A673 (cell line): ENCODE measurements around the gene PARP14. TPM values are rescaled to one million over a fixed set of nuclear protein-coding genes. Genes with fewer than 3 reads are reported as not detected.

Experiments used
- BruUV-seq: library from RNA; stranded (reverse); fragments of 400-500 nt; replicated peaks from 2 replicates; lab custom pipeline; 2021; lab: Mats Ljungman, UMichigan
- CTCF ChIA-PET: fragments of 300-600 bp; sonication (Branson Sonifier 250); formaldehyde crosslinking; loops from one replicate; lab custom pipeline; 2022; ENCODE audit warnings: antibody characterized with exemption; lab: Charles Lee
- POLR2A ChIA-PET: fragments of 300-600 bp; sonication (Branson Sonifier 250); formaldehyde crosslinking; loops from one replicate; lab custom pipeline; 2022; ENCODE audit warnings: antibody characterized with exemption; ENCODE audit not compliant: low non-redundant PET; lab: Charles Lee
- DNase-seq: peaks from one replicate; pipeline ENCODE4 v3.0.0-alpha.2; 2015; ENCODE audit warnings: low spot score
- H3K27ac ChIP-seq: fragments of 200-600 bp; sonication (generic); 2 replicates; pipeline ENCODE4 v1.5.1; 2016; ENCODE audit warnings: mixed run types, low read depth, mild to moderate bottlenecking, mixed read lengths, antibody characterized with exemption, low read length; ENCODE audit not compliant: poor library complexity, severe bottlenecking
- H3K27me3 ChIP-seq: fragments of 200-600 bp; sonication (generic); replicated peaks from 2 replicates; pipeline ENCODE4 v1.6.1; 2017; ENCODE audit warnings: mixed run types, low read depth, mild to moderate bottlenecking, mixed read lengths, antibody characterized with exemption, low read length; ENCODE audit not compliant: insufficient read depth, poor library complexity
- H3K36me3 ChIP-seq: fragments of 200-600 bp; sonication (generic); 2 replicates; pipeline ENCODE4 v1.6.1; 2016; ENCODE audit warnings: mixed run types, mild to moderate bottlenecking, mixed read lengths, antibody characterized with exemption, low read length; ENCODE audit not compliant: insufficient read depth, poor library complexity, severe bottlenecking
- H3K4me1 ChIP-seq: fragments of 200-600 bp; sonication (generic); 2 replicates; pipeline ENCODE4 v1.6.1; 2017; ENCODE audit warnings: mixed run types, mild to moderate bottlenecking, mixed read lengths, antibody characterized with exemption, low read length; ENCODE audit not compliant: insufficient read depth, poor library complexity, severe bottlenecking
- H3K4me3 ChIP-seq: fragments of 200-600 bp; sonication (generic); 2 replicates; pipeline ENCODE4 v1.5.1; 2016; ENCODE audit warnings: low read depth, mixed run types, mild to moderate bottlenecking, mixed read lengths, low read length; ENCODE audit not compliant: poor library complexity, severe bottlenecking
- H3K9me3 ChIP-seq: fragments of 200-600 bp; sonication (generic); 2 replicates; pipeline ENCODE4 v1.6.1; 2016; ENCODE audit warnings: mixed run types, low read depth, mild to moderate bottlenecking, mixed read lengths, antibody characterized with exemption, low read length; ENCODE audit not compliant: poor library complexity, severe bottlenecking
- CTCF ChIP-seq: fragments of 300-800, 200-600 bp; sonication (generic); conservative IDR thresholded peaks from 2 replicates; pipeline ENCODE4 v1.5.1; 2017; ENCODE audit warnings: low read depth, mild to moderate bottlenecking, antibody characterized with exemption, low read length, moderate library complexity, mixed read lengths
- EZH2 ChIP-seq: fragments of 200-600 bp; sonication (generic); IDR thresholded peaks from 2 replicates; pipeline ENCODE4 v1.6.1; 2017; ENCODE audit warnings: borderline replicate concordance, low read depth, mild to moderate bottlenecking, mixed read lengths, antibody characterized with exemption, low read length; ENCODE audit not compliant: poor library complexity, severe bottlenecking
- intact Hi-C: fragments of 100-400 bp; cut with micrococcal nuclease; formaldehyde crosslinking; loops from one replicate; pipeline ENCODE4 v1.10.0; 2022; ENCODE audit not compliant: unreplicated experiment
- total RNA-seq: library from RNA; stranded (reverse); gene quantifications from 2 replicates; pipeline ENCODE4 v1.2.3, GENCODE V29; 2021

PARP14 gene
- total RNA-seq, 1 experiment from 2014 or later, result 22.8 TPM

GRCh38 chr3:122671553-122671952 lies 9.1 kb upstream of the PARP14 start:
- Histone ChIP-seq H3K36me3 (no peaks in the 10 kb centered on the region), H3K9me3 (no peaks in the 10 kb centered on the region), H3K27me3 (no peaks in the 10 kb centered on the region), H3K4me1 (peaks cover 3% of the 10 kb centered on the region), H3K27ac (no peak overlapping the region), H3K4me3 (no peak overlapping the region)
- ChIA-PET CTCF (no interaction called here), POLR2A (no interaction called here)
- intact Hi-C loops, result no loop called here
- BruUV-seq, result no TSS peak
- DNase-seq, result no peak
- TF ChIP-seq EZH2 (no peak), CTCF (no peak)

DNA sequence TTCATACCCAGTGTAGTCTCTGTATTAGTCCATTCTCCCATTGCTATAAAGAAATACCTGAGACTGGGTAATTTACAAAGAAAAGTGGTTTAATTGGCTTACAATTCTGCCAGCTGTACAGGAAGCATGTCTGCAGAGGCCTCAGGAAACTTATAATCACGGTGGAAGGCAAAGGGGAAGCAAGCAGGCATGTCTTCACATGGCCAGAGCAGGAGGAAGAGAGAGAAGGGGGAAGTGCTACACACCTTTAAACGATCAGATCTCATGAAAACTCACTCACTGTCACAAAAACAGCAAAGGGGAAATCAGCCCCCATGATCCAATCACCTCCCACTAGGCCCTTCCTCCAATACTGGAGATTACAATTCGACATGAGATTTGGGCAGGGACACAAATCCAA lies 6.3 kb upstream of the PARP14 start:
- no peaks in the 10 kb centered on the region for H3K27me3 ChIP-seq
- ChIA-PET POLR2A (interaction anchor here (0.5 kb wide), 1 partner anchor 167 kb away, joined by 6 read pairs; no protein-coding TSS in a partner anchor), CTCF (no interaction called here)
- H3K4me3 ChIP-seq, result no peak overlapping the region
- DNase-seq, result no peak
- H3K36me3 ChIP-seq, result no peaks in the 10 kb centered on the region
- BruUV-seq, result no TSS peak
- H3K4me1 ChIP-seq, result peaks cover 9% of the 10 kb centered on the region
- TF ChIP-seq EZH2 (no peak), CTCF (no peak)
- H3K27ac ChIP-seq, result no peak overlapping the region
- no peaks in the 10 kb centered on the region for H3K9me3 ChIP-seq
- intact Hi-C loops, result no loop called here

DNA sequence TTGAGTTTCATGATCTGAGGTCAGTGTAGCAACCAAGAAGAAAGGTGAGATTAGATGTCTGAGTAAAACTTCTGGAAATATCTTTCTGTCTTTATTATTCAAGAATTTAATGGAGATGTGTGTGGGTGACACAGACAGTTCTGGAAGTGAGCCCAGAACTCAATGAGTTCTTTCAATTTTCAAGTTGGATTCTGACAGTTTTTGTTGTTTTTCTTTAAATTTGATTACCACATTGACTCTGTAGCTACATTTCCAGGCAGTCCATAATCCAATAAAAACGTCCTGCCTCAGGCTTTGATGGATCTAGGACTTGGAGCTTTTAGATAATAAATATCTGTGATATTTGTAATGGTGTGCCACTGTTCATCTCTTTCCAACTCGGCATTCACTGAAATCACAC lies 3.9 kb upstream of the PARP14 start:
- CTCF ChIA-PET, result no interaction called here

More for the DNA sequence above, 3.9 kb upstream of the PARP14 start:
- POLR2A ChIA-PET, result no interaction called here
- no peak for TF ChIP-seq CTCF
- TF ChIP-seq EZH2, result no peak
- Histone ChIP-seq H3K27me3 (no peaks in the 10 kb centered on the region), H3K36me3 (no peaks in the 10 kb centered on the region), H3K4me1 (peaks cover 12% of the 10 kb centered on the region), H3K9me3 (no peaks in the 10 kb centered on the region), H3K27ac (no peak overlapping the region), H3K4me3 (no peak overlapping the region)
- BruUV-seq, result no TSS peak
- intact Hi-C loops, result no loop called here
- DNase-seq, result no peak
